Activated naive CD4-positive, alpha-beta T cell treated with anti-CD3 and anti-CD28 coated beads for 36 hours (primary cell): ENCODE measurements around the gene LPIN3. TPM values are rescaled to one million over a fixed set of nuclear protein-coding genes. Genes with fewer than 3 reads are reported as not detected.
A peak's percentile ranks its signal among the peaks of the same experiment; 100 is the strongest.

Source experiments
- CTCF ChIA-PET: fragments of 350-600 bp; sonication (Branson Sonifier 250); formaldehyde crosslinking; loops from one replicate; lab custom pipeline; 2021; ENCODE audit warnings: antibody characterized with exemption; lab: Charles Lee
- DNase-seq: peaks from one replicate; pipeline ENCODE4 v3.0.0-alpha.2; 2020
- H3K27ac Mint-ChIP-seq: one replicate; pipeline ENCODE4 v1.8.0; 2021; ENCODE audit warnings: mild to moderate bottlenecking, mixed read lengths
- H3K27me3 Mint-ChIP-seq: one replicate; pipeline ENCODE4 v1.8.0; 2021; ENCODE audit warnings: low read depth, mixed read lengths
- H3K36me3 Mint-ChIP-seq: one replicate; pipeline ENCODE4 v1.8.0; 2021; ENCODE audit warnings: low read depth, mixed read lengths
- H3K4me1 Mint-ChIP-seq: one replicate; pipeline ENCODE4 v1.8.0; 2021; ENCODE audit warnings: low read depth, mixed read lengths
- H3K4me3 Mint-ChIP-seq: one replicate; pipeline ENCODE4 v1.8.0; 2021; ENCODE audit warnings: mild to moderate bottlenecking, moderate library complexity, mixed read lengths
- H3K9me3 Mint-ChIP-seq: one replicate; pipeline ENCODE4 v1.8.0; 2021; ENCODE audit warnings: mixed read lengths
- intact Hi-C: fragments of 100-400 bp; cut with micrococcal nuclease; formaldehyde crosslinking; loops from one replicate; pipeline ENCODE4 v1.15.1; 2023
- total RNA-seq, 2 experiments: library from RNA; stranded (reverse); gene quantifications; one replicate each; pipeline ENCODE4 v1.2.3, GENCODE V29; 2021

The LPIN3 gene
- total RNA-seq, 2 experiments from 2014 or later: 0.84 to 1.0 TPM

- intact Hi-C loops: no loop called here
- Mint-ChIP-seq H3K4me3 (no peak overlapping the region), H3K9me3 (no peaks in the 10 kb centered on the region), H3K36me3 (no peaks in the 10 kb centered on the region), H3K4me1 (peaks cover 11% of the 10 kb centered on the region), H3K27me3 (no peaks in the 10 kb centered on the region), H3K27ac (no peak overlapping the region)
- CTCF ChIA-PET: interaction anchor here (1.2 to 2.2 kb wide), 4 partner anchors 9 to 196 kb away, joined by 3 to 14 read pairs (median 6); partner anchors contain the start of gene LPIN3
- DNase-seq: no peak
Measured at GRCh38 chr20:41330343-41330720, 10.3 kb upstream of the LPIN3 start.

GRCh38 chr20:41330941-41331340, 9.7 kb upstream of the LPIN3 start:
- CTCF ChIA-PET: interaction anchor here (1.2 to 2.2 kb wide), 3 partner anchors 8 to 195 kb away, joined by 3 to 14 read pairs (median 4); no protein-coding TSS in a partner anchor
- H3K9me3 Mint-ChIP-seq: no peaks in the 10 kb centered on the region
- no peak overlapping the region for H3K4me3 Mint-ChIP-seq
- no peak overlapping the region for H3K27ac Mint-ChIP-seq
- H3K4me1 Mint-ChIP-seq: peaks cover 11% of the 10 kb centered on the region
- H3K36me3 Mint-ChIP-seq: no peaks in the 10 kb centered on the region
- intact Hi-C loops: no loop called here
- H3K27me3 Mint-ChIP-seq: no peaks in the 10 kb centered on the region
- DNase-seq: no peak

GRCh38 chr20:41331731-41332130, 8.9 kb upstream of the LPIN3 start:
- no peaks in the 10 kb centered on the region for H3K9me3 Mint-ChIP-seq
- CTCF ChIA-PET: interaction anchor here (0.6 to 2.0 kb wide), 3 partner anchors 8 to 132 kb away, joined by 3 to 4 read pairs (median 3); no protein-coding TSS in a partner anchor

GRCh38 chr20:41334036-41334435, 6.6 kb upstream of the LPIN3 start:
- CTCF ChIA-PET: interaction anchor here (1.4 to 1.8 kb wide), 2 partner anchors 11 to 199 kb away, joined by 3 to 7 read pairs; no protein-coding TSS in a partner anchor
- no peaks in the 10 kb centered on the region for H3K27me3 Mint-ChIP-seq
- intact Hi-C loops: no loop called here
- no peak for DNase-seq
- no peak overlapping the region for H3K27ac Mint-ChIP-seq
- peaks cover 11% of the 10 kb centered on the region for H3K4me1 Mint-ChIP-seq
- H3K4me3 Mint-ChIP-seq: no peak overlapping the region
- H3K36me3 Mint-ChIP-seq: no peaks in the 10 kb centered on the region
- H3K9me3 Mint-ChIP-seq: no peaks in the 10 kb centered on the region

More at GRCh38 chr20:41331731-41332130, 8.9 kb upstream of the LPIN3 start:
- peaks cover 11% of the 10 kb centered on the region for H3K4me1 Mint-ChIP-seq
- DNase-seq: no peak
- intact Hi-C loops: no loop called here
- no peak overlapping the region for H3K4me3 Mint-ChIP-seq
- H3K36me3 Mint-ChIP-seq: no peaks in the 10 kb centered on the region
- no peak overlapping the region for H3K27ac Mint-ChIP-seq
- no peaks in the 10 kb centered on the region for H3K27me3 Mint-ChIP-seq

- H3K4me1 Mint-ChIP-seq: peaks cover 8% of the 10 kb centered on the region
- H3K27ac Mint-ChIP-seq: no peak overlapping the region
- no peak overlapping the region for H3K4me3 Mint-ChIP-seq
- DNase-seq: no peak
- H3K27me3 Mint-ChIP-seq: peaks cover 2% of the 10 kb centered on the region
- no peaks in the 10 kb centered on the region for H3K9me3 Mint-ChIP-seq
- intact Hi-C loops: no loop called here
- CTCF ChIA-PET: interaction anchor here (1.4 kb wide), 1 partner anchor 10 kb away, joined by 3 read pairs; no protein-coding TSS in a partner anchor
- no peaks in the 10 kb centered on the region for H3K36me3 Mint-ChIP-seq
Measured at GRCh38 chr20:41334443-41335421, 5.9 kb upstream of the LPIN3 start.

GRCh38 chr20:41335591-41335990, 5.0 kb upstream of the LPIN3 start:
- no peak for DNase-seq
- Mint-ChIP-seq H3K27ac (no peak overlapping the region), H3K36me3 (no peaks in the 10 kb centered on the region), H3K4me1 (peaks cover 11% of the 10 kb centered on the region), H3K4me3 (no peak overlapping the region), H3K9me3 (no peaks in the 10 kb centered on the region), H3K27me3 (peaks cover 2% of the 10 kb centered on the region)
- CTCF ChIA-PET: no interaction called here
- intact Hi-C loops: no loop called here

- no peak overlapping the region for H3K27ac Mint-ChIP-seq
- no peak for DNase-seq
- intact Hi-C loops: no loop called here
- CTCF ChIA-PET: interaction anchor here (1.6 to 5.1 kb wide), 2 partner anchors 104 to 202 kb away, joined by 6 to 55 read pairs; no protein-coding TSS in a partner anchor
- peaks cover 2% of the 10 kb centered on the region for H3K27me3 Mint-ChIP-seq
- H3K9me3 Mint-ChIP-seq: no peaks in the 10 kb centered on the region
- H3K36me3 Mint-ChIP-seq: no peaks in the 10 kb centered on the region
- H3K4me3 Mint-ChIP-seq: no peak overlapping the region
- H3K4me1 Mint-ChIP-seq: peaks cover 11% of the 10 kb centered on the region
Measured at GRCh38 chr20:41336711-41337492, 3.7 kb upstream of the LPIN3 start.

GRCh38 chr20:41339957-41340326, 679 bp upstream of the LPIN3 start:
- peaks cover 2% of the 10 kb centered on the region for H3K27me3 Mint-ChIP-seq
- DNase-seq: peak; percentile 87
- H3K4me3 Mint-ChIP-seq: peak overlapping the region; percentile 73
- no peaks in the 10 kb centered on the region for H3K9me3 Mint-ChIP-seq
- peaks cover 11% of the 10 kb centered on the region for H3K4me1 Mint-ChIP-seq
- no peaks in the 10 kb centered on the region for H3K36me3 Mint-ChIP-seq
- intact Hi-C loops: loop anchor here (1.0 to 10.0 kb wide), 10 partner anchors 11 to 372 kb away; partner anchors contain the start of genes CHD6 and ZHX3
- H3K27ac Mint-ChIP-seq: no peak overlapping the region
- CTCF ChIA-PET: interaction anchor here (0.5 to 5.1 kb wide), 29 partner anchors 7 to 371 kb away, joined by 3 to 55 read pairs (median 4); no protein-coding TSS in a partner anchor

GRCh38 chr20:41342474-41343464, 2.1 kb downstream of the LPIN3 start:
- CTCF ChIA-PET: interaction anchor here (0.6 to 1.8 kb wide), 4 partner anchors 84 to 375 kb away, joined by 3 to 5 read pairs (median 4); no protein-coding TSS in a partner anchor
- H3K9me3 Mint-ChIP-seq: no peaks in the 10 kb centered on the region
- no peak overlapping the region for H3K27ac Mint-ChIP-seq
- H3K36me3 Mint-ChIP-seq: no peaks in the 10 kb centered on the region
- H3K4me3 Mint-ChIP-seq: no peak overlapping the region
- H3K27me3 Mint-ChIP-seq: peaks cover 2% of the 10 kb centered on the region
- intact Hi-C loops: loop anchor here (5.0 to 10.0 kb wide), 3 partner anchors 95 to 350 kb away; partner anchors contain the start of gene CHD6
- no peak for DNase-seq
- H3K4me1 Mint-ChIP-seq: peaks cover 11% of the 10 kb centered on the region

- CTCF ChIA-PET: interaction anchor here (0.6 to 1.6 kb wide), 3 partner anchors 10 to 360 kb away, joined by 3 read pairs; no protein-coding TSS in a partner anchor
- H3K27me3 Mint-ChIP-seq: peaks cover 1% of the 10 kb centered on the region
- peaks cover 11% of the 10 kb centered on the region for H3K4me1 Mint-ChIP-seq
- no peaks in the 10 kb centered on the region for H3K36me3 Mint-ChIP-seq
- H3K4me3 Mint-ChIP-seq: no peak overlapping the region
- no peak for DNase-seq
- H3K27ac Mint-ChIP-seq: no peak overlapping the region
- no peaks in the 10 kb centered on the region for H3K9me3 Mint-ChIP-seq
- intact Hi-C loops: loop anchor here (5.0 to 10.0 kb wide), 3 partner anchors 97 to 352 kb away; partner anchors contain the start of gene CHD6
Measured at GRCh38 chr20:41344477-41344876, 3.9 kb downstream of the LPIN3 start.
